A549 (cell line): ENCODE results near the gene TTYH3.

ENCODE experiments used
- CBX8 ChIP-seq: fragments of 200-600 bp; sonication (generic); IDR thresholded peaks from 2 replicates; pipeline ENCODE4 v1.6.1; 2016
- EP300 ChIP-seq, 2 experiments: fragments of >200 bp; sonication (Bioruptor Twin); formaldehyde crosslinking; IDR thresholded peaks; 2 replicates in 1 of 2; 3 replicates in 1 of 2; pipeline ENCODE4 v1.6.1; 2016 to 2017
- HOXA7 ChIP-seq: fragments of 250-450 bp; sonication (Bioruptor Pico); IDR thresholded peaks from 2 replicates; pipeline ENCODE4 v1.5.0; 2020; ENCODE audit warnings: mild to moderate bottlenecking, moderate library complexity
- JUNB ChIP-seq: fragments of >200 bp; sonication (Bioruptor Twin); formaldehyde crosslinking; IDR thresholded peaks from 2 replicates; pipeline ENCODE4 v1.6.1; 2016
- MAFK ChIP-seq: fragments of 450-650 bp; IDR thresholded peaks from 2 replicates; pipeline ENCODE4 v1.6.1; 2014; ENCODE audit not compliant: partially characterized antibody
- RAD21 ChIP-seq, 2 experiments: fragments of >200 bp in 1 of 2; sonication (Bioruptor Twin) in 1 of 2; formaldehyde crosslinking in 1 of 2; IDR thresholded peaks in 1 of 2; conservative IDR thresholded peaks in 1 of 2; 2 replicates in 1 of 2; 3 replicates in 1 of 2; pipeline ENCODE4 v1.6.1; 2012 to 2018; ENCODE audit warnings: inconsistent platforms in 1 of 2
- TF ChIP-seq, protein P1 (sequence below): fragments of >200 bp; sonication (Bioruptor Twin); formaldehyde crosslinking; IDR thresholded peaks from 3 replicates; pipeline ENCODE4 v1.5.1; 2016
- TF ChIP-seq, protein P2 (sequence below): IDR thresholded peaks from 2 replicates; pipeline ENCODE4 v1.6.1; 2012; ENCODE audit warnings: low read depth, borderline replicate concordance
- TF ChIP-seq, protein P3 (sequence below): fragments of 200-600 bp; sonication (generic); IDR thresholded peaks from 2 replicates; pipeline ENCODE4 v1.6.1; 2016; ENCODE audit warnings: antibody characterized with exemption, mild to moderate bottlenecking, moderate library complexity

- TF ChIP-seq, protein P1, sequence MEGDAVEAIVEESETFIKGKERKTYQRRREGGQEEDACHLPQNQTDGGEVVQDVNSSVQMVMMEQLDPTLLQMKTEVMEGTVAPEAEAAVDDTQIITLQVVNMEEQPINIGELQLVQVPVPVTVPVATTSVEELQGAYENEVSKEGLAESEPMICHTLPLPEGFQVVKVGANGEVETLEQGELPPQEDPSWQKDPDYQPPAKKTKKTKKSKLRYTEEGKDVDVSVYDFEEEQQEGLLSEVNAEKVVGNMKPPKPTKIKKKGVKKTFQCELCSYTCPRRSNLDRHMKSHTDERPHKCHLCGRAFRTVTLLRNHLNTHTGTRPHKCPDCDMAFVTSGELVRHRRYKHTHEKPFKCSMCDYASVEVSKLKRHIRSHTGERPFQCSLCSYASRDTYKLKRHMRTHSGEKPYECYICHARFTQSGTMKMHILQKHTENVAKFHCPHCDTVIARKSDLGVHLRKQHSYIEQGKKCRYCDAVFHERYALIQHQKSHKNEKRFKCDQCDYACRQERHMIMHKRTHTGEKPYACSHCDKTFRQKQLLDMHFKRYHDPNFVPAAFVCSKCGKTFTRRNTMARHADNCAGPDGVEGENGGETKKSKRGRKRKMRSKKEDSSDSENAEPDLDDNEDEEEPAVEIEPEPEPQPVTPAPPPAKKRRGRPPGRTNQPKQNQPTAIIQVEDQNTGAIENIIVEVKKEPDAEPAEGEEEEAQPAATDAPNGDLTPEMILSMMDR, result no peak
- TF ChIP-seq HOXA7, result no peak
- no peak for TF ChIP-seq CBX8
- no peak for TF ChIP-seq MAFK
- no peak for TF ChIP-seq RAD21 (conservative IDR thresholded peaks at IDR 0.05 in 1 of 2, IDR thresholded peaks at IDR 0.05 in 1 of 2)
- TF ChIP-seq, protein P2, sequence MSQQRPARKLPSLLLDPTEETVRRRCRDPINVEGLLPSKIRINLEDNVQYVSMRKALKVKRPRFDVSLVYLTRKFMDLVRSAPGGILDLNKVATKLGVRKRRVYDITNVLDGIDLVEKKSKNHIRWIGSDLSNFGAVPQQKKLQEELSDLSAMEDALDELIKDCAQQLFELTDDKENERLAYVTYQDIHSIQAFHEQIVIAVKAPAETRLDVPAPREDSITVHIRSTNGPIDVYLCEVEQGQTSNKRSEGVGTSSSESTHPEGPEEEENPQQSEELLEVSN, result no peak
- TF ChIP-seq, protein P3, sequence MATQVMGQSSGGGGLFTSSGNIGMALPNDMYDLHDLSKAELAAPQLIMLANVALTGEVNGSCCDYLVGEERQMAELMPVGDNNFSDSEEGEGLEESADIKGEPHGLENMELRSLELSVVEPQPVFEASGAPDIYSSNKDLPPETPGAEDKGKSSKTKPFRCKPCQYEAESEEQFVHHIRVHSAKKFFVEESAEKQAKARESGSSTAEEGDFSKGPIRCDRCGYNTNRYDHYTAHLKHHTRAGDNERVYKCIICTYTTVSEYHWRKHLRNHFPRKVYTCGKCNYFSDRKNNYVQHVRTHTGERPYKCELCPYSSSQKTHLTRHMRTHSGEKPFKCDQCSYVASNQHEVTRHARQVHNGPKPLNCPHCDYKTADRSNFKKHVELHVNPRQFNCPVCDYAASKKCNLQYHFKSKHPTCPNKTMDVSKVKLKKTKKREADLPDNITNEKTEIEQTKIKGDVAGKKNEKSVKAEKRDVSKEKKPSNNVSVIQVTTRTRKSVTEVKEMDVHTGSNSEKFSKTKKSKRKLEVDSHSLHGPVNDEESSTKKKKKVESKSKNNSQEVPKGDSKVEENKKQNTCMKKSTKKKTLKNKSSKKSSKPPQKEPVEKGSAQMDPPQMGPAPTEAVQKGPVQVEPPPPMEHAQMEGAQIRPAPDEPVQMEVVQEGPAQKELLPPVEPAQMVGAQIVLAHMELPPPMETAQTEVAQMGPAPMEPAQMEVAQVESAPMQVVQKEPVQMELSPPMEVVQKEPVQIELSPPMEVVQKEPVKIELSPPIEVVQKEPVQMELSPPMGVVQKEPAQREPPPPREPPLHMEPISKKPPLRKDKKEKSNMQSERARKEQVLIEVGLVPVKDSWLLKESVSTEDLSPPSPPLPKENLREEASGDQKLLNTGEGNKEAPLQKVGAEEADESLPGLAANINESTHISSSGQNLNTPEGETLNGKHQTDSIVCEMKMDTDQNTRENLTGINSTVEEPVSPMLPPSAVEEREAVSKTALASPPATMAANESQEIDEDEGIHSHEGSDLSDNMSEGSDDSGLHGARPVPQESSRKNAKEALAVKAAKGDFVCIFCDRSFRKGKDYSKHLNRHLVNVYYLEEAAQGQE, result no peak
- no peak for TF ChIP-seq JUNB
- TF ChIP-seq EP300 (IDR thresholded peaks at IDR 0.05), result no peak
Observed at GRCh38 chr7:2607122-2607922, 24.5 kb upstream of the TTYH3 start.
